Jurkat, Clone E6-1 (cell line): Measurements from ENCODE around the gene AMIGO3. TPM values are rescaled to one million over a fixed set of nuclear protein-coding genes. Genes with fewer than 3 reads are reported as not detected.
A peak's percentile ranks its signal among the peaks of the same experiment; 100 is the strongest.
"Not testable (repeated sequence)": the region's sequence is repeated elsewhere in the genome, so short reads cannot be mapped to it uniquely, and the experiment has no call there.

Experiments used
- DNase-seq: peaks from one replicate; pipeline ENCODE4 v3.0.0-alpha.2; 2011; ENCODE audit warnings: low read depth, low spot score
- H3K4me3 ChIP-seq: 2 replicates; pipeline ENCODE4 v1.5.1; 2011; ENCODE audit warnings: mild to moderate bottlenecking, low read length, control low read depth, moderate library complexity
- polyA plus RNA-seq: library from polyadenylated mRNA; unstranded; fragments of >200 nt; gene quantifications from one replicate; pipeline ENCODE4 v1.2.1, GENCODE V29; 2012; ENCODE audit warnings: missing spikeins; ENCODE audit not compliant: insufficient read length, insufficient read depth

Gene AMIGO3
- polyA plus RNA-seq, result not detected

GRCh38 chr3:49719214-49719884 lies at the start of gene AMIGO3:
AMIGO3 (minus strand) TSS chr3:49719684; CDS start chr3:49719465, 219 bp downstream.
- DNase-seq, result peak; percentile 81
- H3K4me3 ChIP-seq, result peak within 1 kb of the TSS; percentile 57

DNA sequence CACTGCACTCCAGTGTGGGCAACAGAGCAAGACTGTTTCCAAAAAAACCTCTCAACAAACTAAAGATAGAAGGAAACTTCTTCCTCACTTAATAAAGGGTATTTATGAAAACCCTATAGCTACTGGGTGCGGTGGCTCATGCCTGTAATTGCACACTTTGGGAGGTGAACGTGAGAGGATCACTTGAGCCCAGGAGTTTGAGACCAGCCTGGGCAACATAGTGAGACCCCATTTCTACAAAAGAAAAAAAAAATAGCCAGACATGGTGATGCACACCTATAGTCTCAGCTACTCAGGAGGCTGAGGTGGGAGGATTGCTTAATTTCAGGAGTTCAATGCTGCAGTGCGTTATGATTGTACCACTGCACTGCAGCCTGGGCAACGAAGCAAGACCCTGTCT lies 44.5 kb upstream of the AMIGO3 start:
- DNase-seq, result no peak
- H3K4me3 ChIP-seq, result no peak overlapping the region

- H3K4me3 ChIP-seq, result no peak overlapping the region
- no peak for DNase-seq
These were observed 42.2 kb upstream of the AMIGO3 start for GRCh38 chr3:49761661-49762060.

- no peak for DNase-seq
- no peak overlapping the region for H3K4me3 ChIP-seq
These were observed 39.7 kb upstream of the AMIGO3 start for GRCh38 chr3:49759226-49759625.

GRCh38 chr3:49757197-49757596 lies 37.7 kb upstream of the AMIGO3 start:
- DNase-seq, result no peak
- H3K4me3 ChIP-seq, result no peak overlapping the region

DNA sequence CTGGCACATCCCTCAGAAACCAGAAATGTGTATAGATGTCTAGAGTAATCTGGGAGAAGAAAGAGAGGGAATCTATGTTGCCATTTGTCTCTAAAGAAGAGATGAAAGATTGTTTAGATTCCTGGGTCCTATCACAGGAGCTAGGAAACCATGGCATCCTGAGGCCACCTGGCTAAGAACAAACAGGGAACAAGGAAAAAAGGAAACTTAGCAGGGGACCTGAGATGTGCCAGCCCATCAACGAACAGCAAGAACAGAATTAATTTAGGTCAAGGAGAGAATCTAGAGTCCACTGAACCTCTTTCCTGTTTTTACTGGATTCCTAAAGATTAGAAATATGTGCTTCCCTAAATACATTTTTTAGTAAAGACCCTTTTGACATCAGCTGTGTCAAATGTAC lies 36.6 kb upstream of the AMIGO3 start:
- H3K4me3 ChIP-seq, result no peak overlapping the region

DNA sequence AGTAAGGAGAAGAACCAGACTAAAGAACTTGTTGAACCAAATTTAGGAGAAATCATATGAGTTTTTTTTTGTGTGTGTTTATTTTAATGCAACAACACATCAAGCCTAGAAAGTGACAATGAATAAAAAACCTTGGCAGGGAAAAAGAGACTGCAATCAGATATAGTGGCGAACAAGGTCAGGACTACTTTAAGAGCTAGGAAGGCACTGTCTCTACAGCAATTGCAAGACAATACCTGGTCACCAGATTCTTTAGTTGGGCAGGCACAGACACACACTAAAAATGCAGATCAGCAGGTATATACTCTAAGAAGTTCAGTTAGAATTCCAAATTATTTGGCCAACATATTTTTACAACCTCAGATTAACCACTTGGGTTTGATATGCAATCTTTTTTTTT lies 35.1 kb upstream of the AMIGO3 start:
- no peak for DNase-seq

More for the DNA sequence above, 36.6 kb upstream of the AMIGO3 start:
- DNase-seq, result no peak

GRCh38 chr3:49751501-49751900 lies 32.0 kb upstream of the AMIGO3 start:
- no peak overlapping the region for H3K4me3 ChIP-seq
- DNase-seq, result no peak

More for the DNA sequence above, 35.1 kb upstream of the AMIGO3 start:
- H3K4me3 ChIP-seq, result no peak overlapping the region

- no peak overlapping the region for H3K4me3 ChIP-seq
- no peak for DNase-seq
These were observed 30.6 kb upstream of the AMIGO3 start for GRCh38 chr3:49750056-49750455.

GRCh38 chr3:49748874-49749273 lies 29.4 kb upstream of the AMIGO3 start:
- H3K4me3 ChIP-seq, DNase-seq: not testable (repeated sequence)

- no peak for DNase-seq
- H3K4me3 ChIP-seq, result no peak overlapping the region
These were observed 28.5 kb upstream of the AMIGO3 start for GRCh38 chr3:49747792-49748480.

GRCh38 chr3:49745986-49746385 lies 26.5 kb upstream of the AMIGO3 start:
- DNase-seq, result no peak

DNA sequence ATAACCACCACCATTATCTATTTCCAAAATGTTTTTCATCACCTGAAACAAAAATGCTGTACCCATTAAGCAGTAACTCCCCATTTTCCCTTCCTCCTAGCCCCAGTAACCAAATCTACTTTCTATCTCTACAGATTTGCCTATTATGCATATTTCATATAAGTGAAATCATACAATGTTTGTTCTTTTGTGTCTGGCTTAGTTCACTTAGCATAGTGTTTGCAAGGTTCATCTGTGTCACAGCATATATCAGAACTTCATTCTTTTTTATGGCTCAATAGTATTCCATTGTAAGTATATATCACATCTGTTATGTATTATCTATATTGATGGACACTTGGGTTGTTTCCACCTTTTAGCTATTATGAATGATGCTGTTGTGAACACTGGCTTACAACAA lies 20.9 kb upstream of the AMIGO3 start:
- no peak for DNase-seq
- H3K4me3 ChIP-seq, result no peak overlapping the region

More at GRCh38 chr3:49745986-49746385, 26.5 kb upstream of the AMIGO3 start:
- H3K4me3 ChIP-seq, result no peak overlapping the region

- H3K4me3 ChIP-seq, result no peak overlapping the region
- DNase-seq, result no peak
These were observed 18.7 kb upstream of the AMIGO3 start for GRCh38 chr3:49738067-49738713.

DNA sequence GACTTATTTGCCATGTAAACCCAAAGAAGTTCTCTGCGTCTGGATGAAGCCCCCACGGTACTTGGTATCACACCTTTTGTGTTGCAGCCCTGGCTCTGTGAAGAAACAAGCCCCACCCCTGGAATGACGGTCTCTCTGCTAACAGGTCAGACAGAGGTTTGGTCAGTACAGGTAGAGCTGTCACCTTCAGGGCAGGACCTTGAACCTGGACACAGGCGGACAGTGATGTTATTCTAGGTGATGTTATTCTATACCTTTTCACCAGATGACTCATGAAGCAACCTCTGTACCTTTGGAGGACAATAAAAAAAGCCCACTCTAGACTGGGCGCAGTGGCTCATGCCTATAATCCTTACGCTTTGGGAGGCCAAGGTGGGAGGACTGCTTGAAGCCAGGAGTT lies 15.3 kb upstream of the AMIGO3 start:
- DNase-seq, result no peak
- no peak overlapping the region for H3K4me3 ChIP-seq

- no peak for DNase-seq
- no peak overlapping the region for H3K4me3 ChIP-seq
These were observed 14.1 kb upstream of the AMIGO3 start for GRCh38 chr3:49733551-49733950.

DNA sequence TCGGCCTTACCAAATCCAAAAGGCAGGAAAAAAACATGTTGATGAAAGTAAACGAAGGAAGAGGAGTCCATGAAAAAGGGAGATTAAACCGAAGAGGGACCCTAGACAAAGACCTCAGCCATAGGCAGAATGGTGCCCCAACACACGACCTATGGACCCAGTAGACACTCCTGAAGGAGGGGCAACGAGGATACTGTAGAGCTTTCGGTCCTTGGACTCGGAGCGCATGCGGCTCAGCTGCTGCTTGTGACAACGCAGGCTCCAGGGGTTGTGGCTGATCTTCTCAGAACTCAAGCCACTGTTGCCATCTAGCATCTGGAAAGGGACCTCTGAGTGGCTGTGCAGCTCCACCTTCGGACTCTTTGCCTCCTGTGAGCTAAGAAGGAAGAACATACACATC lies 13.1 kb upstream of the AMIGO3 start:
- H3K4me3 ChIP-seq, result no peak overlapping the region
- DNase-seq, result no peak

- DNase-seq, result no peak
- no peak overlapping the region for H3K4me3 ChIP-seq
These were observed 10.6 kb upstream of the AMIGO3 start for GRCh38 chr3:49729966-49730609.

DNA sequence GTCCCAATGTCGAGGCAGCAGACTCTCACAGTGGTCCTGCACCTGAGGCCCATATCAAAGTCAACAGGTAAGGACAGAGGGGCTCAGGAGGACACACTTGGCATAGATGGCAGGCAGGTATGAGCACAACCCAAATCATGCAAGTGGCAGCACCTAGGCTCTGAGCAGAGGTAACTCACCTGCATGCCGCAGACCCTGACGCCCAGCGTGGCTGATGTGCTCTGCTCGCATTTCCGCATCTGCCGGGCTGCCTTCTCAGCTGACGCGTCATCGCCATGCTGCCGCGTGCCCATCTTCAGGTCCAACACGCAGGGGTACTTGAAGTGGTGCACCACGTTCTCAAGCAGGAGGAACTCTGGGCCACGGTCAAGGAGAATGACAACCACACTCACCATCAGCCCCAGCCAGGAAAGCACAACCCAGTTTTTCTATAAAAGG lies 8.5 kb upstream of the AMIGO3 start:
- no peak for DNase-seq
- H3K4me3 ChIP-seq, result no peak overlapping the region
